ENCODE measurements around the gene SUMO2. TPM values are rescaled to one million over a fixed set of nuclear protein-coding genes. Genes with fewer than 3 reads are reported as not detected.
"Not testable (repeated sequence)": the region's sequence is repeated elsewhere in the genome, so short reads cannot be mapped to it uniquely, and the experiment has no call there.

SUMO2 gene
- total RNA-seq, 1 donor from 2014 or later = 76.0 TPM

DNA sequence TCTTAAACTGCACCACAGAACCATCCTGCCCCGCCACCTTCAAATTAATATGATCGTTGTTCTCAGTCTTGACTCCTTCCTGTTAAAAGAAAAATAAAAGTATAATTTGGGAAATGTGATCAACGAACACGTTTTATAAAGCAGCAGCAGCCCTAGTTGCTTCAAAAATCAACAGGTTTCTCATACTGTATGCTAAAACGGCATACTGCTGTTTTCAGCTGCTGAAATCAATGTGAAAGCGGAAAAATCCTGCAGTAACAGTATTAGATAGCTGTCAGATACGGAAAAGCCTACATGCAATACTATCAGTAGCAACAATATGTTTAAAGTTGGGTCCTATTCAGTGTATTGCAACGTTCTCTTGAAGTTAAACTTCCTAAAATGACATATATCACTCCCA is 1.6 kb downstream of the SUMO2 start:
- TF ChIP-seq, protein P1, sequence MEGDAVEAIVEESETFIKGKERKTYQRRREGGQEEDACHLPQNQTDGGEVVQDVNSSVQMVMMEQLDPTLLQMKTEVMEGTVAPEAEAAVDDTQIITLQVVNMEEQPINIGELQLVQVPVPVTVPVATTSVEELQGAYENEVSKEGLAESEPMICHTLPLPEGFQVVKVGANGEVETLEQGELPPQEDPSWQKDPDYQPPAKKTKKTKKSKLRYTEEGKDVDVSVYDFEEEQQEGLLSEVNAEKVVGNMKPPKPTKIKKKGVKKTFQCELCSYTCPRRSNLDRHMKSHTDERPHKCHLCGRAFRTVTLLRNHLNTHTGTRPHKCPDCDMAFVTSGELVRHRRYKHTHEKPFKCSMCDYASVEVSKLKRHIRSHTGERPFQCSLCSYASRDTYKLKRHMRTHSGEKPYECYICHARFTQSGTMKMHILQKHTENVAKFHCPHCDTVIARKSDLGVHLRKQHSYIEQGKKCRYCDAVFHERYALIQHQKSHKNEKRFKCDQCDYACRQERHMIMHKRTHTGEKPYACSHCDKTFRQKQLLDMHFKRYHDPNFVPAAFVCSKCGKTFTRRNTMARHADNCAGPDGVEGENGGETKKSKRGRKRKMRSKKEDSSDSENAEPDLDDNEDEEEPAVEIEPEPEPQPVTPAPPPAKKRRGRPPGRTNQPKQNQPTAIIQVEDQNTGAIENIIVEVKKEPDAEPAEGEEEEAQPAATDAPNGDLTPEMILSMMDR (IDR thresholded peaks at IDR 0.05; ENCODE audit: insufficient read depth, low read length, poor library complexity, severe bottlenecking) = no peak
- Histone ChIP-seq H3K36me3 (ENCODE audit: control insufficient read depth, insufficient read depth, low read length) (no peaks in the 10 kb centered on the region), H3K4me3 (ENCODE audit: low read depth, low read length) (peak overlapping the region; percentile 98), H3K27me3 (ENCODE audit: control insufficient read depth, insufficient read depth, low read length) (no peaks in the 10 kb centered on the region)
- DNase-seq (ENCODE audit: low read depth) = no peak

DNA sequence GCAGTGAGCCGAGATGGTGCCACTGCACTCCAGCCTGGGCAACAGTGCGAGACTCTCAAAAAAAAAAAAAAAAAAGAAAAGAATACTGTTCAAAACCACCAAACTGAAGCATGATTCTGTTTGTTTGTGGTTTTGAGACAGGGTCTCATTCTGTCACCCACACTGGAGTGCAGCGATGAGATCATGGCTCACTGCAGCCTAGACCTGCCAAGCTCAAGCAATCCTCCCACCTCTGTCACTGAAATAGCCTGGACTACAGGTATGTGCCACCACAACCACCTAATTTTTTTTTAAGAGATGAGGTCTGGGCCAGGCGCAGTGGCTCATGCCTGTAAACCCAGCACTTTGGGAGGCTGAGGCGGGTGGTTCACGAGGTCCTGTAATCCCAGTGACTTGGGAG is 4.3 kb downstream of the SUMO2 start:
- Histone ChIP-seq H3K4me3 (ENCODE audit: low read depth, low read length) (no peak overlapping the region), H3K27me3 (ENCODE audit: control insufficient read depth, insufficient read depth, low read length) (no peaks in the 10 kb centered on the region), H3K36me3 (ENCODE audit: control insufficient read depth, insufficient read depth, low read length) (no peaks in the 10 kb centered on the region)
- TF ChIP-seq, protein P1 (IDR thresholded peaks at IDR 0.05; ENCODE audit: insufficient read depth, low read length, poor library complexity, severe bottlenecking) = no peak
- no peak for DNase-seq (ENCODE audit: low read depth)

DNA sequence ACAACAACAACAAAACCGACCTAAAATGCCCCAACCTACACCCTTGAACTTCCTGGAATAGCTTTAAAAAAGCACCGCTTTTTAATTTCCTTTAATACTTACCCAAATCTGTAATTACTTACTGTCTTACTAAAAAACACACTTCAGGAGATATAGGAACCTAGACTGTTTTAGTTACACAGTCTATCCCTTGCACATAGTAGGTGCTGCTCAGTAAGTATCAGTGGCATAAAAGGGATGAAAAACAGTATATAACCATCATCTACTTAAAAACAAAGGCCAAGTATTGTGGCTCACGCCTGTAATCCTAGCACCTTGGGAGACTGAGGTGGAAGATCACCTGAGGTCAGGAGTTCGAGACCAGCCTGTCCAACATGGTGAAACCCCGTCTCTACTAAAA is 6.1 kb downstream of the SUMO2 start:
- Histone ChIP-seq H3K27me3 (ENCODE audit: control insufficient read depth, insufficient read depth, low read length) (no peaks in the 10 kb centered on the region), H3K36me3 (ENCODE audit: control insufficient read depth, insufficient read depth, low read length) (no peaks in the 10 kb centered on the region), H3K4me3 (ENCODE audit: low read depth, low read length) (no peak overlapping the region)
- TF ChIP-seq, protein P1 (IDR thresholded peaks at IDR 0.05; ENCODE audit: insufficient read depth, low read length, poor library complexity, severe bottlenecking) = no peak
- no peak for DNase-seq (ENCODE audit: low read depth)

DNA sequence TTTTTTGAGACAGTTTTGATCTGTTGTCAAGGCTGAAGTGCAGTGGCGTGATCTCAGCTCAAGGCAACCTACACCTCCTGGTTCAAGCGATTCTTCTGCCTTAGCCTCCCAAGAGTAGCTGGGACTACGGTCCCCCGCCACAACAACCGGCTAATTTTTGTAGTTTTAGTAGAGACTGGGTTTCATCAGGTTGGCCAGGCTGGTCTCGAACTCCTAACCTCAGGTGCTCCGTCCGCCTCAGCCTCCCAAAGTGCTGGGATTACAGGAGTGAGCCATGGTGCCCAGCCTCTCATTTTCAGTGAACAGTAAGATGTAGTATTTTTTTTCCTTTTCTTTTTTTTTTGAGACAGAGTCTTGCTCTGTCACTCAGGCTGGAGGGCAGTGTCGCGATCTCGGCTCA is 7.8 kb downstream of the SUMO2 start:
- Histone ChIP-seq H3K4me3 (ENCODE audit: low read depth, low read length) (no peak overlapping the region), H3K27me3 (ENCODE audit: control insufficient read depth, insufficient read depth, low read length) (no peaks in the 10 kb centered on the region), H3K36me3 (ENCODE audit: control insufficient read depth, insufficient read depth, low read length) (no peaks in the 10 kb centered on the region)
- TF ChIP-seq, protein P1 (IDR thresholded peaks at IDR 0.05; ENCODE audit: insufficient read depth, low read length, poor library complexity, severe bottlenecking) = no peak
- DNase-seq (ENCODE audit: low read depth) = no peak

DNA sequence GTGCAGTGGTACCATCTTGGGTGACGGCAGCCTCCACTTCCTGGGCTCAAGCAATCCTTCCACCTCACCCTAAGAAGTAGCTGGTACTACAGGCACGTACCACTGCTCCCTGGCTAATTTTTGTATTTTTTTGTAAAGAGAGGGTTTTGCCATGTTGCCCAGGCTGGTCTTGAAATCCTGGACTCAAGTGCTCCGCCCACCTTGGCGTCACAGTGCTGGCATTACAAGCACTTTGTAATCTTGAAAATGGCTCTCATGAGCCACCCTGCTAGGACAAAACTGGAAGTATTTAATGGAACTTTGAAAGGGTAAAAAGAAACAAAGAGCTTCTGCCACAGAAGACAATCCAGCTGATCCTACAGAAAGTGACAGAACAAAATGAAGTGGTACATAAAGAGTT is 9.2 kb downstream of the SUMO2 start:
- H3K4me3 ChIP-seq (ENCODE audit: low read depth, low read length) = no peak overlapping the region
- H3K36me3 ChIP-seq (ENCODE audit: control insufficient read depth, insufficient read depth, low read length) = peaks cover 2% of the 10 kb centered on the region
- DNase-seq (ENCODE audit: low read depth) = no peak
- TF ChIP-seq, protein P1 (IDR thresholded peaks at IDR 0.05; ENCODE audit: insufficient read depth, low read length, poor library complexity, severe bottlenecking) = no peak
- no peaks in the 10 kb centered on the region for H3K27me3 ChIP-seq (ENCODE audit: control insufficient read depth, insufficient read depth, low read length)

DNA sequence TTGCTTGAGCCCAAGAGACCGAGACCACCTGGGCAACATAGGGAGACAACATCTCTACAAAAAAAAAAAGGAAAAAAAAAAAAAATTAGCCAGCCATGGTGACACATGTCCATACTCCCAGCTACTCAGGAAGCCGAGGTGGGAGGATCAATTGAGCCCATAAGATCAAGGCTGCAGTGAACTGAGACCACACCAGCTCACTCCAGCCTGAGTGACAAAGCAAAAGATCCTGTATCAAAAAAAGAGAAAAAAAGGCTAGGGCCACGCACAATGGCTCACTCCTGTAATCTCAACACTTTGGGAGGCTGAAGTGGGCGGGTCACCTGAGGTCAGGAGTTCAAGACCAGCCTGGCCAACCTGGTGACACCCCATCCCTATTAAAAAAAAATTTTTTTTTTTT is 13.8 kb downstream of the SUMO2 start:
- no peak overlapping the region for H3K4me3 ChIP-seq (ENCODE audit: low read depth, low read length)
- no peaks in the 10 kb centered on the region for H3K27me3 ChIP-seq (ENCODE audit: control insufficient read depth, insufficient read depth, low read length)
- TF ChIP-seq, protein P1 (IDR thresholded peaks at IDR 0.05; ENCODE audit: insufficient read depth, low read length, poor library complexity, severe bottlenecking) = no peak
- no peak for DNase-seq (ENCODE audit: low read depth)
- peaks cover 2% of the 10 kb centered on the region for H3K36me3 ChIP-seq (ENCODE audit: control insufficient read depth, insufficient read depth, low read length)

DNA sequence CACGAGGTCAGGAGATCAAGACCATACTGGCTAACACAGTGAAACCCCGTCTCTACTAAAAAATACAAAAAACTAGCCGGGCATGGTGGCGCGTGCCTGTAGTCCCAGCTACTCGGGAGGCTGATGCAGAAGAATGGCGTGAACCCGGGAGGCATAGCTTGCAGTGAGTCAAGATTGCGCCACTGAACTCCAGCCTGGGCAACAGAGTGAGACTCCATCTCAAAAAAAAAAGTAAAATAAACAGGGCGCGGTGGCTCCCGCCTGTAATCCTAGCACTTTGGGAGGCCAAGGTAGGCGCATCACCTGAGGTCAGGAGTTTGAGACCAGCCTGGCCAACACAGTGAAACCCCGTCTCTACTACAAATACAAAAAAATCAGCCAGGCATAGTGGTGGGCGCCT is 18.2 kb downstream of the SUMO2 start:
- H3K36me3 ChIP-seq (ENCODE audit: control insufficient read depth, insufficient read depth, low read length); H3K27me3 ChIP-seq (ENCODE audit: control insufficient read depth, insufficient read depth, low read length); H3K4me3 ChIP-seq (ENCODE audit: low read depth, low read length); DNase-seq (ENCODE audit: low read depth): not testable (repeated sequence)

All from kidney epithelial cell (primary cell).